GM12878 (cell line): ENCODE measurements around the gene BBX.

Source experiments
- ATF7 ChIP-seq: fragments of 450-650 bp; IDR thresholded peaks from 2 replicates; pipeline ENCODE4 v1.6.1; 2016; ENCODE audit warnings: low read depth, mild to moderate bottlenecking
- BHLHE40 ChIP-seq, 2 experiments: fragments of 450-650 bp in 1 of 2; IDR thresholded peaks; 2 replicates each; pipeline ENCODE4 v1.6.1; 2011 to 2017; ENCODE audit warnings: low read depth in 2 of 2, borderline replicate concordance in 1 of 2, improper control_type of control experiment in 1 of 2, low read length in 1 of 2, mild to moderate bottlenecking in 1 of 2
- EZH2 ChIP-seq: IDR thresholded peaks from 2 replicates; pipeline ENCODE4 v1.6.1; 2012; ENCODE audit warnings: low read depth, mild to moderate bottlenecking, control low read depth, inconsistent platforms, low read length, borderline replicate concordance; ENCODE audit not compliant: control insufficient read depth
- FOS ChIP-seq: IDR thresholded peaks from 3 replicates; pipeline ENCODE4 v1.6.1; 2011; ENCODE audit warnings: borderline replicate concordance; ENCODE audit not compliant: insufficient read length; ENCODE audit errors: extremely low read depth
- GABPA ChIP-seq: IDR thresholded peaks from 2 replicates; pipeline ENCODE4 v1.6.1; 2014; ENCODE audit warnings: antibody characterized with exemption, low read depth, mild to moderate bottlenecking, inconsistent platforms
- MYC ChIP-seq: IDR thresholded peaks from 2 replicates; pipeline ENCODE4 v1.6.1; 2011; ENCODE audit warnings: mild to moderate bottlenecking, low read length, moderate library complexity, inconsistent platforms; ENCODE audit not compliant: insufficient read depth, insufficient replicate concordance, insufficient read length, severe bottlenecking
- NRF1 ChIP-seq: conservative IDR thresholded peaks from 2 replicates; pipeline ENCODE4 v1.6.1; 2011; ENCODE audit warnings: mild to moderate bottlenecking, low read depth, low read length, improper control_type of control experiment
- POLR2A ChIP-seq: IDR thresholded peaks from 2 replicates; pipeline ENCODE4 v1.6.1; 2011; ENCODE audit warnings: low read depth, mild to moderate bottlenecking, low read length
- POLR2AphosphoS2 ChIP-seq: IDR thresholded peaks from 2 replicates; pipeline ENCODE4 v1.6.1; 2011; ENCODE audit warnings: low read depth, mild to moderate bottlenecking, low read length, improper control_type of control experiment, moderate library complexity
- RB1 ChIP-seq: fragments of 450-650 bp; formaldehyde crosslinking; IDR thresholded peaks from 2 replicates; pipeline ENCODE4 v1.6.1; 2017; ENCODE audit warnings: mild to moderate bottlenecking, borderline replicate concordance
- TF ChIP-seq, protein P1 (sequence below), 3 experiments: IDR thresholded peaks in 2 of 3; conservative IDR thresholded peaks in 1 of 3; 2 replicates each; pipeline ENCODE4 v1.5.1; 2011; ENCODE audit warnings: low read depth in 3 of 3, low read length in 3 of 3, mild to moderate bottlenecking in 3 of 3, control low read depth in 2 of 3, moderate library complexity in 2 of 3, inconsistent platforms in 1 of 3, mixed read lengths in 1 of 3; ENCODE audit not compliant: control insufficient read depth in 2 of 3, insufficient read depth in 1 of 3; ENCODE audit errors: extremely low read depth in 1 of 3
- TF ChIP-seq, protein P2 (sequence below): IDR thresholded peaks from 2 replicates; pipeline ENCODE4 v1.6.1; 2012; ENCODE audit warnings: low read length, inconsistent platforms

DNA sequence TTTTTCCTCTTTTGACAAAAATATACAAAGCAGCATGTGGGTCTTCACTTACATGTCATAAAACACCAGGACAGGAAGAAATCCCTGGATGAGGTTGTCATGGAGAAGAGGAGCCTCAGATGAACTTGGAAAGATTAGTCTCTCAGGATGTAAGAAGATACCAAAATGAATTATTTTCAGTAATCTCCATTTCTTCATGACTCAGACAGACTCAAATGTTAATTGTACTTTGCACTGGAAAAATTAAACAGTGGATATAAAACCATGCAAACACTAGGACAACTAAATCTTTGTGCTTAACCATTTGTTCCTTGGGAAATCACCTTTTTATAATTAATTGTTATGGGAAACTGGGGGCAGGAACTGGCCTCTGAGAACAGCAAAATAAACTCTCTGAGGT, 331.1 kb downstream of the BBX start:
- no peak for TF ChIP-seq NRF1
- no peak for TF ChIP-seq POLR2A
- TF ChIP-seq, protein P1, sequence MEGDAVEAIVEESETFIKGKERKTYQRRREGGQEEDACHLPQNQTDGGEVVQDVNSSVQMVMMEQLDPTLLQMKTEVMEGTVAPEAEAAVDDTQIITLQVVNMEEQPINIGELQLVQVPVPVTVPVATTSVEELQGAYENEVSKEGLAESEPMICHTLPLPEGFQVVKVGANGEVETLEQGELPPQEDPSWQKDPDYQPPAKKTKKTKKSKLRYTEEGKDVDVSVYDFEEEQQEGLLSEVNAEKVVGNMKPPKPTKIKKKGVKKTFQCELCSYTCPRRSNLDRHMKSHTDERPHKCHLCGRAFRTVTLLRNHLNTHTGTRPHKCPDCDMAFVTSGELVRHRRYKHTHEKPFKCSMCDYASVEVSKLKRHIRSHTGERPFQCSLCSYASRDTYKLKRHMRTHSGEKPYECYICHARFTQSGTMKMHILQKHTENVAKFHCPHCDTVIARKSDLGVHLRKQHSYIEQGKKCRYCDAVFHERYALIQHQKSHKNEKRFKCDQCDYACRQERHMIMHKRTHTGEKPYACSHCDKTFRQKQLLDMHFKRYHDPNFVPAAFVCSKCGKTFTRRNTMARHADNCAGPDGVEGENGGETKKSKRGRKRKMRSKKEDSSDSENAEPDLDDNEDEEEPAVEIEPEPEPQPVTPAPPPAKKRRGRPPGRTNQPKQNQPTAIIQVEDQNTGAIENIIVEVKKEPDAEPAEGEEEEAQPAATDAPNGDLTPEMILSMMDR (IDR thresholded peaks at IDR 0.05 in 2 of 3, conservative IDR thresholded peaks at IDR 0.05 in 1 of 3; ENCODE audit: control insufficient read depth in 2 of 3, extremely low read depth in 1 of 3, insufficient read depth in 1 of 3, low read depth in 3 of 3, low read length in 3 of 3) = no peak
- no peak for TF ChIP-seq MYC
- no peak for TF ChIP-seq POLR2AphosphoS2
- TF ChIP-seq FOS = no peak
- no peak for TF ChIP-seq ATF7
- TF ChIP-seq RB1 = no peak
- TF ChIP-seq, protein P2, sequence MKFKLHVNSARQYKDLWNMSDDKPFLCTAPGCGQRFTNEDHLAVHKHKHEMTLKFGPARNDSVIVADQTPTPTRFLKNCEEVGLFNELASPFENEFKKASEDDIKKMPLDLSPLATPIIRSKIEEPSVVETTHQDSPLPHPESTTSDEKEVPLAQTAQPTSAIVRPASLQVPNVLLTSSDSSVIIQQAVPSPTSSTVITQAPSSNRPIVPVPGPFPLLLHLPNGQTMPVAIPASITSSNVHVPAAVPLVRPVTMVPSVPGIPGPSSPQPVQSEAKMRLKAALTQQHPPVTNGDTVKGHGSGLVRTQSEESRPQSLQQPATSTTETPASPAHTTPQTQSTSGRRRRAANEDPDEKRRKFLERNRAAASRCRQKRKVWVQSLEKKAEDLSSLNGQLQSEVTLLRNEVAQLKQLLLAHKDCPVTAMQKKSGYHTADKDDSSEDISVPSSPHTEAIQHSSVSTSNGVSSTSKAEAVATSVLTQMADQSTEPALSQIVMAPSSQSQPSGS = no peak
- no peak for TF ChIP-seq EZH2
- no peak for TF ChIP-seq GABPA
- no peak for TF ChIP-seq BHLHE40 (IDR thresholded peaks at IDR 0.05; ENCODE audit: borderline replicate concordance in 1 of 2, low read depth in 2 of 2, low read length in 1 of 2)
